Lung (tissue), 12 donors: ENCODE data around the gene P2RX1. TPM values are rescaled to one million over a fixed set of nuclear protein-coding genes. Genes with fewer than 3 reads are reported as not detected.

Experiments
- ATAC-seq: fragments of 200-7000 bp; cut with Tn5 transposase; one replicate; pipeline ENCODE4 v1.9.1; 2020; ENCODE audit warnings: moderate number of reproducible peaks; ENCODE audit not compliant: insufficient read depth, low FRiP score
- DNase-seq, 3 donors: peaks; one replicate each; pipeline ENCODE4 v3.0.0-alpha.2; 2013 to 2017
- H3K27ac ChIP-seq, 2 donors: one replicate each; pipeline ENCODE4 v1.5.1; 2013; ENCODE audit warnings: mild to moderate bottlenecking in 2 of 2, moderate library complexity in 2 of 2, control low read depth in 1 of 2, inconsistent platforms in 1 of 2, low read depth in 1 of 2, low read length in 1 of 2
- H3K27me3 ChIP-seq, 3 donors: one replicate each; pipeline ENCODE4 v1.5.1; 2013; ENCODE audit warnings: low read length in 2 of 3; ENCODE audit not compliant: control insufficient read depth in 3 of 3, insufficient read depth in 3 of 3
- H3K36me3 ChIP-seq, 4 donors: one replicate each; pipeline ENCODE4 v1.5.1; 2013; ENCODE audit warnings: low read length in 4 of 4, mild to moderate bottlenecking in 1 of 4, moderate library complexity in 1 of 4; ENCODE audit not compliant: control insufficient read depth in 4 of 4, insufficient read depth in 4 of 4
- H3K4me1 ChIP-seq, 5 donors: one replicate each; pipeline ENCODE4 v1.5.1; 2013; ENCODE audit warnings: low read length in 5 of 5, mild to moderate bottlenecking in 2 of 5, moderate library complexity in 1 of 5; ENCODE audit not compliant: control insufficient read depth in 5 of 5, insufficient read depth in 5 of 5
- H3K4me3 ChIP-seq: one replicate; pipeline ENCODE4 v1.5.1; 2013; ENCODE audit warnings: mild to moderate bottlenecking, control low read depth, moderate library complexity
- H3K9ac ChIP-seq, 2 donors: one replicate each; pipeline ENCODE4 v1.5.1; 2013; ENCODE audit warnings: low read length in 2 of 2, control low read depth in 1 of 2; ENCODE audit not compliant: insufficient read depth in 1 of 2
- H3K9me3 ChIP-seq, 4 donors: one replicate each; pipeline ENCODE4 v1.5.1; 2013; ENCODE audit warnings: low read length in 3 of 4, mild to moderate bottlenecking in 1 of 4, moderate library complexity in 1 of 4; ENCODE audit not compliant: control insufficient read depth in 4 of 4, insufficient read depth in 3 of 4
- WGBS, 2 donors: extraction: QIAGEN DNeasy Blood & Tissue Kit; methylation state at CpG; one replicate each; pipeline ENCODE4 v1.1.7; 2013; 5-methylcytosine and 5-hydroxymethylcytosine counted together
- polyA plus RNA-seq, 2 donors: library from polyadenylated mRNA; stranded (reverse); fragments of 200-250 nt; gene quantifications; one replicate each; pipeline ENCODE4 v1.2.1, GENCODE V29; 2013
- total RNA-seq, 2 donors: library from RNA; depleted of rRNA in 1 of 2; stranded (reverse); fragments of >200 nt in 1 of 2; gene quantifications; one replicate each; pipeline ENCODE4 v1.2.1, GENCODE V29; 2014 to 2021
- TF ChIP-seq, protein P1 (sequence below): IDR thresholded peaks from 2 replicates; pipeline ENCODE4 v1.5.1; 2012; ENCODE audit warnings: mild to moderate bottlenecking; ENCODE audit errors: control extremely low read depth, extremely low read depth
- donor health status: control.
- donor health status: control.
- donor health status: Bipolar disorder and iron deficiency.
- donor health status: healthy.
- donor health status: DM: yes; HTN: yes; CAD: no.

Gene P2RX1
- total and polyA plus RNA-seq, 4 donors, result 4.6 to 16.4 (median 10.5) TPM

DNA sequence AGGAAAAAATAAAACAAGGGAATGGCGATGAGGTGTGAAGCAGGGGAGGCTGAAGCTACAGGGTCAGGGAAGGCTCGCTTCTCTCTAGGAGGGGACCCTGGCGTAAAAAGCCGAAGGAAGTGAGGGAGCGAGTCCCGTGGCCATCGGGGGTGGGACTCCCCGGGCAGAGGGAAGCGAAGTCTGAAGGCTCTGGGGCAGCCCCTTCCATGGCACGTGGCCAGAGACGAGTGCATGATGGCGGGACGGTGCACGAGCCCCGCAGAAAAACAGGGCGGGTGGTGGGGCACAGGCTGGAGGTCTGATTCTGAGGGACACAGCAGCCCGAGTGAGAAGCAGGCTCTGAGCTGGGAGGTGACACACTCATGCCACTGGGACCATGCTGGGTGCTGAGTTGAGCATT lies 49.2 kb downstream of the P2RX1 start:
- Histone ChIP-seq H3K4me3 (no peak overlapping the region), H3K9me3 (no peaks in the 10 kb centered on the region), H3K27ac (no peak overlapping the region), H3K4me1 (peaks cover 0 to 28% (median 3%) of the 10 kb centered on the region in 5 donors), H3K9ac (no peak overlapping the region), H3K36me3 (peaks cover 0 to 18% (median 0%) of the 10 kb centered on the region in 4 donors), H3K27me3 (no peaks in the 10 kb centered on the region)
- ATAC-seq, result no peak
- WGBS, 2 donors, result 81 to 85% methylated on average over 17 of the region's 17 CpGs
- DNase-seq, result peak in 1 of 3 donors; percentile 26
- TF ChIP-seq, protein P1, sequence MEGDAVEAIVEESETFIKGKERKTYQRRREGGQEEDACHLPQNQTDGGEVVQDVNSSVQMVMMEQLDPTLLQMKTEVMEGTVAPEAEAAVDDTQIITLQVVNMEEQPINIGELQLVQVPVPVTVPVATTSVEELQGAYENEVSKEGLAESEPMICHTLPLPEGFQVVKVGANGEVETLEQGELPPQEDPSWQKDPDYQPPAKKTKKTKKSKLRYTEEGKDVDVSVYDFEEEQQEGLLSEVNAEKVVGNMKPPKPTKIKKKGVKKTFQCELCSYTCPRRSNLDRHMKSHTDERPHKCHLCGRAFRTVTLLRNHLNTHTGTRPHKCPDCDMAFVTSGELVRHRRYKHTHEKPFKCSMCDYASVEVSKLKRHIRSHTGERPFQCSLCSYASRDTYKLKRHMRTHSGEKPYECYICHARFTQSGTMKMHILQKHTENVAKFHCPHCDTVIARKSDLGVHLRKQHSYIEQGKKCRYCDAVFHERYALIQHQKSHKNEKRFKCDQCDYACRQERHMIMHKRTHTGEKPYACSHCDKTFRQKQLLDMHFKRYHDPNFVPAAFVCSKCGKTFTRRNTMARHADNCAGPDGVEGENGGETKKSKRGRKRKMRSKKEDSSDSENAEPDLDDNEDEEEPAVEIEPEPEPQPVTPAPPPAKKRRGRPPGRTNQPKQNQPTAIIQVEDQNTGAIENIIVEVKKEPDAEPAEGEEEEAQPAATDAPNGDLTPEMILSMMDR, result no peak

DNA sequence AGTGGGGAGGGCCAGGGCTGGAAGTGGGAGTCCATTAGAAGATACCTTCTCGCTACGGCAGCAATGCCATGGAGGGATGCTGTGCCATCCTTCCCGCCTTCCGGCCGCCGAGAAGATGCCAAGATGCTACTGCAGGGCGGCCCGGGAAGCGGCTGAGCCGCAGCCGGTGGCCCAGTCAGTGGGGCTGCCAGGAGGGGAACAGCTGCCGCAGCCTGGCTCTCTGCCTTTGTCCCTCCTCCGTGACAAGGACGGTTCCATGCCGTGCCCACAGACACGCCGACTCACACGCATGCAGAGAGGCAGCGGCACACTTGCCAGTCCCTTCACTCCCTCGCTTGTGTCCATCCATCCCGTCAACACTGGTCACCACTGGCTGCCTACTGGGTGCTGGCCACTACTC lies 50.0 kb downstream of the P2RX1 start:
- TF ChIP-seq, protein P1, result no peak
- no peak overlapping the region for H3K27ac ChIP-seq
- no peaks in the 10 kb centered on the region for H3K9me3 ChIP-seq
- H3K36me3 ChIP-seq, result peaks cover 0 to 17% (median 0%) of the 10 kb centered on the region in 4 donors
- H3K4me1 ChIP-seq, result peaks cover 0 to 28% (median 3%) of the 10 kb centered on the region in 5 donors
- H3K9ac ChIP-seq, result no peak overlapping the region
- H3K27me3 ChIP-seq, result no peaks in the 10 kb centered on the region
- no peak for ATAC-seq
- no peak for DNase-seq
- no peak overlapping the region for H3K4me3 ChIP-seq
- 96 to 98% methylated on average over 21 of the region's 21 CpGs for WGBS, 2 donors

DNA sequence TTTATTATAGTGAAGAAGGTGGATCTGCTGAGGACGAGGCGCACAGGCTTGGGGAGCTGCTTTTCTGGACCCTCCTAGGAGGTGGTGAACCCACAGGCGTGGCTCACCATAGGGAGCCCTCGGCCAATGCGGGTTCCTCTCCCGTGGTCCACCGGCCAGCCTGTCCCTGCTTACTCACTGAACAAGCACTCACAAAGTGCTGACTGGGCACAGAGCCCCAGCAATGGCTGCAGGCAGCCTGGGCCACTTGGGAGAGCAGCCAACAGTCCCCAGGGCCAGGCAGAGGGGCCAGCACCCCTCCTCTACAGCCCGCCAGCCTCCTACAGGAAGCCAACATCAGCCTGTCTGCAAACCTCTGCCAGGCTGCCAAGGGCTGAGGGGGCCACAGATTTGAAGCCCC lies 51.1 kb downstream of the P2RX1 start:
- DNase-seq, result peak in 2 of 3 donors; percentile 48 to 61
- Histone ChIP-seq H3K9ac (no peak overlapping the region), H3K27me3 (no peaks in the 10 kb centered on the region), H3K4me1 (peaks cover 0 to 22% (median 0%) of the 10 kb centered on the region in 5 donors), H3K36me3 (peaks cover 0 to 19% (median 0%) of the 10 kb centered on the region in 4 donors), H3K9me3 (no peaks in the 10 kb centered on the region), H3K27ac (no peak overlapping the region), H3K4me3 (no peak overlapping the region)
- peak; percentile 44 for ATAC-seq
- TF ChIP-seq, protein P1, result no peak
- WGBS, 2 donors, result 64 to 74% methylated on average over 8 of the region's 8 CpGs

DNA sequence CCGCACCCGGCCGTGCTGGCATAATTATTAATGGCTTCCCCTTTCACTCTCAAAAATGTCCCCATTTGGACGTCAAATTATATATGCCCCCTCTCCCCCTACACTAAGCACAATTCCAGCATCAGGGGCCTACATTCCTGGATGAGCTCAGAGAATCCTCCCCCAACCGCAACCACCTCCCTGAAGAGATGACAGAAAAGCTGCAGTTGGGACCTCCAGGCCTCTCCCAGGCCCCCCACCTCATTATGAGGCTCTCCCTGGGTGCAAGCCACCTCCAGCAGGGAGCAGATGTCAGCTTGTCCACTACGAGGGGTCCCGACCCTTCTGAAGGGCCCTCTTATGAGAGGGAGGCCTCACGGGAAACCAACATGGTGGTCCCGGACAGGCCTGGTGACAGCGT lies 51.7 kb downstream of the P2RX1 start:
- H3K27ac ChIP-seq, result no peak overlapping the region
- peaks cover 0 to 19% (median 0%) of the 10 kb centered on the region in 4 donors for H3K36me3 ChIP-seq
- no peak overlapping the region for H3K4me3 ChIP-seq
- whole genome bisulfite sequencing, 2 donors, result 85 to 89% methylated on average over 10 of the region's 10 CpGs
- peaks cover 0 to 26% (median 0%) of the 10 kb centered on the region in 5 donors for H3K4me1 ChIP-seq
- ATAC-seq (no peak), DNase-seq (no peak)
- no peak overlapping the region for H3K9ac ChIP-seq
- no peaks in the 10 kb centered on the region for H3K9me3 ChIP-seq
- H3K27me3 ChIP-seq, result no peaks in the 10 kb centered on the region
- TF ChIP-seq, protein P1, result no peak
